T47D (cell line): ENCODE results near the gene SOS1.

Experiments
- DNase-seq, 2 experiments: peaks; one replicate each; pipeline versions ENCODE4 v3.0.0 to v3.0.0-alpha.2; 2011 to 2012; ENCODE audit warnings: low read depth in 1 of 2, low spot score in 1 of 2
- JUND ChIP-seq: IDR thresholded peaks from 2 replicates; pipeline ENCODE4 v1.6.1; 2012; ENCODE audit warnings: low read depth
- in situ Hi-C: cut with HindIII; loops from 2 replicates; pipeline ENCODE4 v1.10.0; 2016; ENCODE audit warnings: low sequenced_read_pairs, low pct_unique_long_range_greater_than_20kb

SOS1 gene

DNA sequence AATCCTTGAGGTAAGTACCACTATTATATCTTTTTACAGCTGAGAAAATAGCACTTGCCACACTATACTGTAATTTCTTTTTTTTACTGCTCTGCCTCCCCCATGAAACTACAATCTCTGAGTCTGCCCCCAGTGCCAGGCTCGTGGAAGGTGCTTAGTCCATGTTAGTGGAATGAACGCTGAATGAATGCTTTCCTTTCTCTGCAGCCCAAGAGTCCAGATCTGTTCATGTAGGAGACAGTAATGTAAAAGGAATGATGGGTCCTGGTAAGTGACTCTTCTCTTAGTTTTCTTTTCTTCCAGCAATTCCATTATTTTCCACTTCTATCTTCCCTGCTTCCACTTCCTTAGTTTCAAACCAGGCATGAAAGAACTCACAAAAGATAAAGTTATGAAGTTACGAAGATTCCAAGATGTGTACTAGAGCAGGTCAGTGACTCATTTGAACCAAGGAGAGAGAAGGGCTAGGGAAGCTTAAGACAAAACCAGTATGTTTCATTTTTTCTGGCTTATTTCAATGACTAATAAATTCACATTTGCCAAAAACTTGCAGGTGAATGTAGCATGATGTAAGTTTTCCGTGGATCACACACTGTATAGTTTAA is 185.2 kb downstream of the SOS1 start:
- in situ Hi-C loops, result no loop called here
- no peak for DNase-seq
- no peak for TF ChIP-seq JUND

DNA sequence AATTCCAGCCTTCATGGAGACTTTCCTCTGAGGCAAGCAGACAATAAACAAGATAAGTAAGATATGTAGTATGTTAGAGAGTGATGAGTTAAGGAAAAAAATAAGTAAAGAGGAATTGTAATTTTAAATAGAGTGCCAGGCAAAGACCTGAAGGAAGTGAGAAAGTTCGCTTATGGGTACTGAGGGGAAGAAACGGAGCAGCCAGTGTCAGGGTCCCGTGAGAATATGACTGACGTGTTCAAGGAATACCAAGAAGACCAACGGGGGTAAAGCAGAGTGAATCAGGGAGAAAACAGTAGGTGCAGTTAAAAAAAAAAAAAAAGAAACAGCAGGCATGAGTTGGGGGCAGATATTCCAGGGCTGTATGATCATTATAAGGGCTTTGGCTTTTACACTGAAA is 186.1 kb downstream of the SOS1 start:
- DNase-seq, result no peak
- TF ChIP-seq JUND, result no peak
- in situ Hi-C loops, result no loop called here

DNA sequence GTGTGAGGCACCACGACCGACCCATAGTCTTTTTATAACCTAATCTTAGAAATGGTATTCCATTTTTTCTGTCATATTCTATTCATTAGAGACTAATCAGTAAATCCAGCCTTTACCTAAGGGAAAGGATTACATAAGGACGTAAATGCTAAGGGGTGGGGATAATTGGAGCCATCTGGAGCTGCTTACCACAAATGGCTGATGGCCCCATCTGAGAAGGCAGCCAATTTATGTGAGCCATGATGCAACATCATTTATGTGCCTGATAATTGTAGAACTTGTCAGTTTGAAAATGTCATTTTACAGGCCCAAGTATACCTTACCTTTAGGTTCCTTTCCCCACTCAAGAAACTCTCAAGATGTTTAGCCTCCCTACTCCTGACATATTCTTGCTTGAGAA is 187.2 kb downstream of the SOS1 start:
- in situ Hi-C loops, result no loop called here
- no peak for DNase-seq
- no peak for TF ChIP-seq JUND

DNA sequence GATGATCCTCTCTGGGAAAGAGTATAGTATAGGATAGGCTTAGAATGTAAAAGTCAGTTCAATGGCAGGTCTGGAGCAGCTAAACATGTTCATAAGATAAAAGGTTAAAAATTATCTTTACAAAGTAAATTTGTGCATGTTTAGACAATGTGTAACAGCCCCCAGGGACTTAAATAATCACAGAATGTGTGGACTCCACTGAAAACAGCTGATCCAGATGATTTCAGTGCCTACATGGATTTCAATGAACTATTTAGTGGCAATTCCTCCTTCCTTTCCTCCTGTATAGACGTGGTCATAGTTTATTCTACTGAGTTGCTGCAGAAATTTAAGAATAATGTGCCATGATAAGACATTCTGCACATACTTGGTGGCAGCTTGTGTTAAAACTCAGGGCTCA is 188.3 kb downstream of the SOS1 start:
- in situ Hi-C loops, result no loop called here
- DNase-seq, result no peak
- TF ChIP-seq JUND, result no peak
